ENCODE results near the gene DNAJA4.

The DNAJA4 gene

GRCh38 chr15:78312957-78313356 is 48.6 kb downstream of the DNAJA4 start:
- ChIA-PET CTCF (interaction anchor here (0.6 to 9.1 kb wide), 5 partner anchors 14 to 396 kb away, joined by 3 to 176 read pairs (median 3); partner anchors contain the start of gene SKIC8), POLR2A (interaction anchor here (2.7 kb wide), 1 partner anchor 14 kb away, joined by 14 read pairs; the partner anchor contains the start of gene SKIC8)
- no peak for TF ChIP-seq ZNF747 (tag by site-specific recombination; IDR thresholded peaks at IDR 0.05)
- no peak for TF ChIP-seq ZNF704 (tag by site-specific recombination; IDR thresholded peaks at IDR 0.05)
- TF ChIP-seq ZNF221 (tag by site-specific recombination; IDR thresholded peaks at IDR 0.05; ENCODE audit: borderline replicate concordance), result no peak
- no peak for TF ChIP-seq ZNF280C (tag by site-specific recombination; IDR thresholded peaks at IDR 0.05)
- TF ChIP-seq ZNF707 (tag by site-specific recombination; IDR thresholded peaks at IDR 0.05), result no peak
- TF ChIP-seq ZNF292 (tag by site-specific recombination; IDR thresholded peaks at IDR 0.05; ENCODE audit: borderline replicate concordance, low read depth), result no peak
- TF ChIP-seq ZNF677 (tag by site-specific recombination; IDR thresholded peaks at IDR 0.05), result no peak
- TF ChIP-seq ZNF768 (tag by site-specific recombination; IDR thresholded peaks at IDR 0.05), result no peak
- TF ChIP-seq, protein P1, sequence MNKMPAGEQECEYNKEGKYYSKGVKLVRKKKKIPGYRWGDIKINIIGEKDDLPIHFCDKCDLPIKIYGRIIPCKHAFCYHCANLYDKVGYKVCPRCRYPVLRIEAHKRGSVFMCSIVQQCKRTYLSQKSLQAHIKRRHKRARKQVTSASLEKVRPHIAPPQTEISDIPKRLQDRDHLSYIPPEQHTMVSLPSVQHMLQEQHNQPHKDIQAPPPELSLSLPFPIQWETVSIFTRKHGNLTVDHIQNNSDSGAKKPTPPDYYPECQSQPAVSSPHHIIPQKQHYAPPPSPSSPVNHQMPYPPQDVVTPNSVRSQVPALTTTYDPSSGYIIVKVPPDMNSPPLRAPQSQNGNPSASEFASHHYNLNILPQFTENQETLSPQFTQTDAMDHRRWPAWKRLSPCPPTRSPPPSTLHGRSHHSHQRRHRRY (tag by site-specific recombination; IDR thresholded peaks at IDR 0.05), result no peak
- no peak for TF ChIP-seq ZFP3 (tag by site-specific recombination; IDR thresholded peaks at IDR 0.05; ENCODE audit: low read depth)
- no peak for TF ChIP-seq TCF7L2 (IDR thresholded peaks at IDR 0.05; ENCODE audit: borderline replicate concordance, low read depth, low read length)
- TF ChIP-seq ZNF596 (tag by site-specific recombination; IDR thresholded peaks at IDR 0.05), result no peak
- TF ChIP-seq ZNF266 (tag by site-specific recombination; IDR thresholded peaks at IDR 0.05; ENCODE audit: low read depth), result no peak
- Histone ChIP-seq H3K9me3 (ENCODE audit: control insufficient read depth, insufficient read depth, low read depth, low read length) (no peaks in the 10 kb centered on the region), H3K4me3 (ENCODE audit: low read depth, low read length) (no peak overlapping the region), H3K4me1 (ENCODE audit: control insufficient read depth, insufficient read depth, low read length) (no peaks in the 10 kb centered on the region), H3K36me3 (ENCODE audit: control insufficient read depth in 2 of 2, insufficient read depth in 1 of 2, low read length in 2 of 2) (no peaks in the 10 kb centered on the region), H3K27ac (ENCODE audit: extremely low read depth, low read depth, low read length) (no peak overlapping the region)

GRCh38 chr15:78313383-78313782 is 49.0 kb downstream of the DNAJA4 start:
- POLR2A ChIA-PET, result no interaction called here
- no peak for TF ChIP-seq ZNF114 (tag by site-specific recombination; IDR thresholded peaks at IDR 0.05)
- TF ChIP-seq ZNF133 (tag by site-specific recombination; IDR thresholded peaks at IDR 0.05), result no peak
- TF ChIP-seq ZNF624 (tag by site-specific recombination; IDR thresholded peaks at IDR 0.05), result no peak
- TF ChIP-seq ZNF544 (tag by site-specific recombination; IDR thresholded peaks at IDR 0.05), result no peak
- TF ChIP-seq ZNF610 (tag by site-specific recombination; IDR thresholded peaks at IDR 0.05; ENCODE audit: borderline replicate concordance), result no peak
- no peak for TF ChIP-seq TCF7L2 (IDR thresholded peaks at IDR 0.05; ENCODE audit: borderline replicate concordance, low read depth, low read length)
- no peak for TF ChIP-seq ZNF37A (tag by site-specific recombination; IDR thresholded peaks at IDR 0.05)
- TF ChIP-seq, protein P2, sequence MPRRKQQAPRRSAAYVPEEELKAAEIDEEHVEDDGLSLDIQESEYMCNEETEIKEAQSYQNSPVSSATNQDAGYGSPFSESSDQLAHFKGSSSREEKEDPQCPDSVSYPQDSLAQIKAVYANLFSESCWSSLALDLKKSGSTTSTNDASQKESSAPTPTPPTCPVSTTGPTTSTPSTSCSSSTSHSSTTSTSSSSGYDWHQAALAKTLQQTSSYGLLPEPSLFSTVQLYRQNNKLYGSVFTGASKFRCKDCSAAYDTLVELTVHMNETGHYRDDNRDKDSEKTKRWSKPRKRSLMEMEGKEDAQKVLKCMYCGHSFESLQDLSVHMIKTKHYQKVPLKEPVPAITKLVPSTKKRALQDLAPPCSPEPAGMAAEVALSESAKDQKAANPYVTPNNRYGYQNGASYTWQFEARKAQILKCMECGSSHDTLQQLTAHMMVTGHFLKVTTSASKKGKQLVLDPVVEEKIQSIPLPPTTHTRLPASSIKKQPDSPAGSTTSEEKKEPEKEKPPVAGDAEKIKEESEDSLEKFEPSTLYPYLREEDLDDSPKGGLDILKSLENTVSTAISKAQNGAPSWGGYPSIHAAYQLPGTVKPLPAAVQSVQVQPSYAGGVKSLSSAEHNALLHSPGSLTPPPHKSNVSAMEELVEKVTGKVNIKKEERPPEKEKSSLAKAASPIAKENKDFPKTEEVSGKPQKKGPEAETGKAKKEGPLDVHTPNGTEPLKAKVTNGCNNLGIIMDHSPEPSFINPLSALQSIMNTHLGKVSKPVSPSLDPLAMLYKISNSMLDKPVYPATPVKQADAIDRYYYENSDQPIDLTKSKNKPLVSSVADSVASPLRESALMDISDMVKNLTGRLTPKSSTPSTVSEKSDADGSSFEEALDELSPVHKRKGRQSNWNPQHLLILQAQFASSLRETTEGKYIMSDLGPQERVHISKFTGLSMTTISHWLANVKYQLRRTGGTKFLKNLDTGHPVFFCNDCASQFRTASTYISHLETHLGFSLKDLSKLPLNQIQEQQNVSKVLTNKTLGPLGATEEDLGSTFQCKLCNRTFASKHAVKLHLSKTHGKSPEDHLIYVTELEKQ (tag by site-specific recombination; IDR thresholded peaks at IDR 0.05; ENCODE audit: borderline replicate concordance), result no peak
- no peak for TF ChIP-seq ZBTB11 (tag by site-specific recombination; conservative IDR thresholded peaks at IDR 0.05; ENCODE audit: low read depth)
- TF ChIP-seq KLF10 (tag by site-specific recombination; IDR thresholded peaks at IDR 0.05), result no peak

More at GRCh38 chr15:78313383-78313782, 49.0 kb downstream of the DNAJA4 start:
- Histone ChIP-seq H3K36me3 (ENCODE audit: control insufficient read depth in 2 of 2, insufficient read depth in 1 of 2, low read length in 2 of 2) (no peaks in the 10 kb centered on the region), H3K4me1 (ENCODE audit: control insufficient read depth, insufficient read depth, low read length) (no peaks in the 10 kb centered on the region), H3K4me3 (ENCODE audit: low read depth, low read length) (no peak overlapping the region), H3K9me3 (ENCODE audit: control insufficient read depth, insufficient read depth, low read depth, low read length) (no peaks in the 10 kb centered on the region), H3K27ac (ENCODE audit: extremely low read depth, low read depth, low read length) (no peak overlapping the region)
- CTCF ChIA-PET, result no interaction called here

Data from HEK293 (cell line).